ENCODE measurements around the gene POU2F2.

Gene POU2F2

GRCh38 chr19:42117076-42117475 is 15.2 kb downstream of the POU2F2 start:
- DNase-seq (ENCODE audit: low read depth): no peak
- no peak for TF ChIP-seq CTCF (IDR thresholded peaks at IDR 0.05; ENCODE audit: insufficient read depth, low read depth, low read length, missing control alignments)
- H3K4me3 ChIP-seq (ENCODE audit: low read length): no peak overlapping the region

- DNase-seq (ENCODE audit: low read depth): no peak
- no peak for TF ChIP-seq CTCF (IDR thresholded peaks at IDR 0.05; ENCODE audit: insufficient read depth, low read depth, low read length, missing control alignments)
- no peak overlapping the region for H3K4me3 ChIP-seq (ENCODE audit: low read length)
These were observed 15.8 kb downstream of the POU2F2 start for GRCh38 chr19:42116308-42117075.

GRCh38 chr19:42115705-42116104 is 16.5 kb downstream of the POU2F2 start:
- no peak for DNase-seq (ENCODE audit: low read depth)
- H3K4me3 ChIP-seq (ENCODE audit: low read length): no peak overlapping the region
- no peak for TF ChIP-seq CTCF (IDR thresholded peaks at IDR 0.05; ENCODE audit: insufficient read depth, low read depth, low read length, missing control alignments)

- DNase-seq (ENCODE audit: low read depth): no peak
- H3K4me3 ChIP-seq (ENCODE audit: low read length): no peak overlapping the region
- TF ChIP-seq CTCF (IDR thresholded peaks at IDR 0.05; ENCODE audit: insufficient read depth, low read depth, low read length, missing control alignments): no peak
These were observed 17.0 kb downstream of the POU2F2 start for GRCh38 chr19:42115219-42115618.

- no peak overlapping the region for H3K4me3 ChIP-seq (ENCODE audit: low read length)
- no peak for DNase-seq (ENCODE audit: low read depth)
- TF ChIP-seq CTCF (IDR thresholded peaks at IDR 0.05; ENCODE audit: insufficient read depth, low read depth, low read length, missing control alignments): no peak
These were observed 17.8 kb downstream of the POU2F2 start for GRCh38 chr19:42114412-42114811.

GRCh38 chr19:42113641-42114348 is 18.5 kb downstream of the POU2F2 start:
- H3K4me3 ChIP-seq (ENCODE audit: low read length): no peak overlapping the region
- TF ChIP-seq CTCF (IDR thresholded peaks at IDR 0.05; ENCODE audit: insufficient read depth, low read depth, low read length, missing control alignments): peak; percentile 41
- peak; percentile 98 for DNase-seq (ENCODE audit: low read depth)
